ENCODE results near the gene KAT5. TPM values are rescaled to one million over a fixed set of nuclear protein-coding genes. Genes with fewer than 3 reads are reported as not detected.
"Not testable (repeated sequence)": the region's sequence is repeated elsewhere in the genome, so short reads cannot be mapped to it uniquely, and the experiment has no call there.

KAT5 gene
- total RNA-seq, 2 donors from 2014 or later: 74.8 to 107 TPM

GRCh38 chr11:65767406-65767805 is 55.4 kb downstream of the KAT5 start:
- H3K4me1 ChIP-seq (replicated peaks): no peaks in the 10 kb centered on the region
- H3K27ac ChIP-seq: no peak overlapping the region
- no peaks in the 10 kb centered on the region for H3K27me3 ChIP-seq (replicated peaks; ENCODE audit: insufficient read depth)
- no peaks in the 10 kb centered on the region for H3K9me3 ChIP-seq
- no peak overlapping the region for H3K4me3 ChIP-seq
- TF ChIP-seq CTCF (IDR thresholded peaks at IDR 0.05): no peak
- no peak for TF ChIP-seq POLR2AphosphoS5 (IDR thresholded peaks at IDR 0.05)
- no peak for TF ChIP-seq POLR2A (IDR thresholded peaks at IDR 0.05)
- intact Hi-C loops (cut with DNase I): no loop called here
- no peaks in the 10 kb centered on the region for H3K36me3 ChIP-seq
- WGBS: 41% methylated on average over 10 of the region's 10 CpGs
- no peak for DNase-seq (ENCODE audit: low spot score)

GRCh38 chr11:65767806-65768205 is 55.8 kb downstream of the KAT5 start:
- H3K27me3 ChIP-seq (replicated peaks; ENCODE audit: insufficient read depth); H3K36me3 ChIP-seq; H3K4me1 ChIP-seq (replicated peaks); H3K9me3 ChIP-seq; DNase-seq (ENCODE audit: low spot score); H3K4me3 ChIP-seq; H3K27ac ChIP-seq; intact Hi-C loops (cut with DNase I): not testable (repeated sequence)
- WGBS: 85% methylated on average over 5 of the region's 5 CpGs

Small RNA genes lying within 50 kb of the gene (small RNA-seq; reads per million reads assigned to genes)
- 0 reads per million in 2 donors for gene RN7SL309P

Other genes with a start within 250 kb of the KAT5 start
- 1,000 to 10,000 TPM; 5,964 to 9,097 TPM for gene MALAT1, start 213.2 kb upstream of the KAT5 start, total RNA-seq
- 100 to 1,000 TPM; 125 to 177 TPM for gene SCYL1, start 187.2 kb upstream of the KAT5 start, total RNA-seq
- 100 to 1,000 TPM; 220 to 234 TPM for gene LTBP3, start 153.9 kb upstream of the KAT5 start, total RNA-seq
- gene ZNRD2, start 141.8 kb upstream of the KAT5 start, total RNA-seq: 10 to 100 TPM; 72.8 to 98.1 TPM
- gene FAM89B, start 139.7 kb upstream of the KAT5 start, total RNA-seq: 10 to 100 TPM; 68.6 to 92.6 TPM
- gene EHBP1L1, start 136.2 kb upstream of the KAT5 start, total RNA-seq: 10 to 100 TPM; 68.2 to 98.7 TPM
- gene KCNK7, start 116.5 kb upstream of the KAT5 start, total RNA-seq: under 1 TPM in 1 of 2 donors, not detected in 1; 0.74 TPM
- gene MAP3K11, start 98.0 kb upstream of the KAT5 start, total RNA-seq: 10 to 100 TPM; 42.7 to 67.9 TPM
- gene PCNX3, start 96.5 kb upstream of the KAT5 start, total RNA-seq: 10 to 100 TPM; 32.0 to 67.9 TPM
- gene SIPA1, start 74.2 kb upstream of the KAT5 start, total RNA-seq: 10 to 100 TPM; 38.2 to 45.2 TPM
- gene RELA, start 49.3 kb upstream of the KAT5 start, total RNA-seq: 10 to 100 TPM; 51.8 to 98.4 TPM
- gene RNASEH2C, start 8.5 kb downstream of the KAT5 start, total RNA-seq: 100 to 1,000 TPM in 1 of 2 donors, 10 to 100 TPM in 1; 78.0 to 166 TPM
- 10 to 100 TPM; 15.4 to 18.8 TPM for gene AP5B1, start 68.7 kb downstream of the KAT5 start, total RNA-seq
- 1 to 10 TPM; 2.7 to 8.5 TPM for gene OVOL1, start 74.8 kb downstream of the KAT5 start, total RNA-seq
- under 1 TPM in 1 of 2 donors, not detected in 1; 0.91 TPM for gene SNX32, start 121.7 kb downstream of the KAT5 start, total RNA-seq
- gene CFL1, start 145.9 kb downstream of the KAT5 start, total RNA-seq: 100 to 1,000 TPM; 654 to 731 TPM
- gene MUS81, start 148.2 kb downstream of the KAT5 start, total RNA-seq: 10 to 100 TPM; 64.3 to 68.6 TPM
- gene EFEMP2, start 160.5 kb downstream of the KAT5 start, total RNA-seq: 10 to 100 TPM; 40.0 to 84.5 TPM
- 1 to 10 TPM; 1.3 to 1.8 TPM for gene CTSW, start 167.6 kb downstream of the KAT5 start, total RNA-seq
- 100 to 1,000 TPM in 1 of 2 donors, 10 to 100 TPM in 1; 87.7 to 151 TPM for gene FIBP, start 176.2 kb downstream of the KAT5 start, total RNA-seq
- gene CCDC85B, start 178.4 kb downstream of the KAT5 start, total RNA-seq: 10 to 100 TPM; 40.4 to 55.0 TPM
- 1 to 10 TPM; 2.6 to 3.4 TPM for gene FOSL1, start 188.1 kb downstream of the KAT5 start, total RNA-seq
- 10 to 100 TPM; 30.1 to 54.6 TPM for gene C11orf68, start 206.8 kb downstream of the KAT5 start, total RNA-seq
- gene DRAP1, start 207.2 kb downstream of the KAT5 start, total RNA-seq: 100 to 1,000 TPM; 101 to 127 TPM
- under 1 TPM in 1 of 2 donors, not detected in 1; 0.68 TPM for gene TSGA10IP, start 233.2 kb downstream of the KAT5 start, total RNA-seq
- gene SART1, start 249.5 kb downstream of the KAT5 start, total RNA-seq: 10 to 100 TPM; 36.7 to 76.6 TPM

All from prostate gland (tissue), 2 donors.